Measurements from ENCODE around the gene KMO.

The KMO gene

GRCh38 chr1:241598249-241598648, 66.1 kb downstream of the KMO start:
- no peak for DNase-seq

- DNase-seq = no peak
These were observed 68.3 kb downstream of the KMO start for GRCh38 chr1:241600496-241600901.

- DNase-seq = no peak
These were observed 71.6 kb downstream of the KMO start for GRCh38 chr1:241603731-241604245.

GRCh38 chr1:241605146-241605805, 73.1 kb downstream of the KMO start:
- no peak for DNase-seq

- no peak for DNase-seq
These were observed 74.4 kb downstream of the KMO start for GRCh38 chr1:241606544-241606943.

GRCh38 chr1:241607497-241607896, 75.3 kb downstream of the KMO start:
- no peak for DNase-seq

- no peak for DNase-seq
These were observed 76.3 kb downstream of the KMO start for GRCh38 chr1:241608379-241609033.

GRCh38 chr1:241610056-241610815, 78.1 kb downstream of the KMO start:
- no peak for DNase-seq

- peak; percentile 71 for DNase-seq
These were observed 78.9 kb downstream of the KMO start for GRCh38 chr1:241611063-241611462.

GRCh38 chr1:241611736-241612135, 79.6 kb downstream of the KMO start:
- DNase-seq = no peak

GRCh38 chr1:241612533-241613477, 80.6 kb downstream of the KMO start:
- no peak for DNase-seq

- no peak for DNase-seq
These were observed 82.0 kb downstream of the KMO start for GRCh38 chr1:241614144-241614543.

- no peak for DNase-seq
These were observed 82.4 kb downstream of the KMO start for GRCh38 chr1:241614572-241614971.

- no peak for DNase-seq
These were observed 83.1 kb downstream of the KMO start for GRCh38 chr1:241615043-241615974.

GRCh38 chr1:241617426-241617825, 85.2 kb downstream of the KMO start:
- DNase-seq = no peak

- no peak for DNase-seq
These were observed 90.5 kb downstream of the KMO start for GRCh38 chr1:241622669-241623068.

- DNase-seq = no peak
These were observed 92.8 kb downstream of the KMO start for GRCh38 chr1:241624935-241625334.

- peak; percentile 72 for DNase-seq
These were observed 95.5 kb downstream of the KMO start for GRCh38 chr1:241627453-241628259.

- DNase-seq = no peak
These were observed 97.8 kb downstream of the KMO start for GRCh38 chr1:241630005-241630404.

- DNase-seq = no peak
These were observed 98.3 kb downstream of the KMO start for GRCh38 chr1:241630476-241630875.

- DNase-seq = no peak
These were observed 98.7 kb downstream of the KMO start for GRCh38 chr1:241630899-241631298.
